Right atrium auricular region (tissue), 2 donors: Measurements from ENCODE around the gene CTNND2. TPM values are rescaled to one million over a fixed set of nuclear protein-coding genes. Genes with fewer than 3 reads are reported as not detected.
A peak's percentile ranks its signal among the peaks of the same experiment; 100 is the strongest.

Experiments used
- DNase-seq: peaks from one replicate; pipeline ENCODE4 v3.0.0-alpha.2; 2019; ENCODE audit warnings: low spot score
- H3K27ac ChIP-seq, 2 donors: fragments of 200-600 bp; sonication (generic); 1 replicate in 1 of 2; 2 replicates in 1 of 2; pipeline ENCODE4 v1.5.1; 2016 to 2019
- H3K27me3 ChIP-seq, 2 donors: fragments of 200-600 bp; sonication (generic); one replicate each; pipeline versions ENCODE4 v1.5.1 to v1.6.0; 2017 to 2019
- H3K36me3 ChIP-seq: fragments of 200-600 bp; sonication (generic); one replicate; pipeline ENCODE4 v1.5.1; 2016
- H3K4me1 ChIP-seq, 2 donors: fragments of 200-600 bp; sonication (generic); one replicate each; pipeline versions ENCODE4 v1.5.1 to v1.6.0; 2017 to 2019
- H3K4me3 ChIP-seq, 2 donors: fragments of 200-600 bp; sonication (generic); 1 replicate in 1 of 2; 2 replicates in 1 of 2; pipeline ENCODE4 v1.5.1; 2017 to 2019; ENCODE audit warnings: mild to moderate bottlenecking in 1 of 2, moderate library complexity in 1 of 2
- H3K9me3 ChIP-seq, 2 donors: fragments of 200-600 bp; sonication (generic); one replicate each; pipeline ENCODE4 v1.5.1; 2019
- total RNA-seq, 2 donors: library from RNA; depleted of rRNA; stranded (reverse); fragments of >200 nt; gene quantifications; one replicate each; pipeline ENCODE4 v1.1.0, GENCODE V29; 2016
- TF ChIP-seq, protein P1 (sequence below), 2 donors: fragments of 200-600 bp; sonication (generic); IDR thresholded peaks; one replicate each; pipeline ENCODE4 v1.5.1; 2019; ENCODE audit warnings: antibody characterized with exemption in 2 of 2

The CTNND2 gene
- total RNA-seq, 2 donors from 2014 or later: 8.6 to 9.0 TPM

GRCh38 chr5:11555171-11555570 lies 349.1 kb downstream of the CTNND2 start:
- Histone ChIP-seq H3K4me3 (no peak overlapping the region), H3K27ac (no peak overlapping the region)

GRCh38 chr5:11547730-11548129 lies 356.5 kb downstream of the CTNND2 start:
- H3K27ac ChIP-seq: no peak overlapping the region
- no peaks in the 10 kb centered on the region for H3K36me3 ChIP-seq
- DNase-seq: no peak
- no peaks in the 10 kb centered on the region for H3K27me3 ChIP-seq
- no peaks in the 10 kb centered on the region for H3K4me1 ChIP-seq
- TF ChIP-seq, protein P1, sequence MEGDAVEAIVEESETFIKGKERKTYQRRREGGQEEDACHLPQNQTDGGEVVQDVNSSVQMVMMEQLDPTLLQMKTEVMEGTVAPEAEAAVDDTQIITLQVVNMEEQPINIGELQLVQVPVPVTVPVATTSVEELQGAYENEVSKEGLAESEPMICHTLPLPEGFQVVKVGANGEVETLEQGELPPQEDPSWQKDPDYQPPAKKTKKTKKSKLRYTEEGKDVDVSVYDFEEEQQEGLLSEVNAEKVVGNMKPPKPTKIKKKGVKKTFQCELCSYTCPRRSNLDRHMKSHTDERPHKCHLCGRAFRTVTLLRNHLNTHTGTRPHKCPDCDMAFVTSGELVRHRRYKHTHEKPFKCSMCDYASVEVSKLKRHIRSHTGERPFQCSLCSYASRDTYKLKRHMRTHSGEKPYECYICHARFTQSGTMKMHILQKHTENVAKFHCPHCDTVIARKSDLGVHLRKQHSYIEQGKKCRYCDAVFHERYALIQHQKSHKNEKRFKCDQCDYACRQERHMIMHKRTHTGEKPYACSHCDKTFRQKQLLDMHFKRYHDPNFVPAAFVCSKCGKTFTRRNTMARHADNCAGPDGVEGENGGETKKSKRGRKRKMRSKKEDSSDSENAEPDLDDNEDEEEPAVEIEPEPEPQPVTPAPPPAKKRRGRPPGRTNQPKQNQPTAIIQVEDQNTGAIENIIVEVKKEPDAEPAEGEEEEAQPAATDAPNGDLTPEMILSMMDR (IDR thresholded peaks at IDR 0.05): no peak
- no peak overlapping the region for H3K4me3 ChIP-seq
- no peaks in the 10 kb centered on the region for H3K9me3 ChIP-seq

More at GRCh38 chr5:11555171-11555570, 349.1 kb downstream of the CTNND2 start:
- no peak for DNase-seq
- TF ChIP-seq, protein P1 (IDR thresholded peaks at IDR 0.05): no peak
- no peaks in the 10 kb centered on the region for H3K9me3 ChIP-seq
- H3K4me1 ChIP-seq: no peaks in the 10 kb centered on the region
- no peaks in the 10 kb centered on the region for H3K27me3 ChIP-seq
- H3K36me3 ChIP-seq: no peaks in the 10 kb centered on the region

DNA sequence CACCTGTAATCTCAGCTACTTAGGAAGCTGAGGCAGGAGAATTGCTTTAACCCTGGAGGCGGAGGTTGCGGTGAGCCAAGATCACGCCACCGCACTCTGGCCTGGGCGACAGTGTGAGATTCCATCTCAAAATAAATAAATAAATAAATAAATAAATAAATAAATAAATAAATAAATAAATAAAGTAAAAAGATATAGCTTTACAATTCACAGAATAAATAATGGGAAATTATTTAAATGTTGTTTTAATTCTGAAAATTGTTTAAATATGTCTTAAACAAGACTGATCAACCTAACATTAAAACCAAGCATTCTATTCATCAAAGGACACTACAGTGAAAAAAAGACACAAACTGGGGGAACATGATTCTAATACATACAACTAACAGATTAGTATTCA lies 357.1 kb downstream of the CTNND2 start:
- Histone ChIP-seq H3K4me3 (no peak overlapping the region), H3K4me1 (no peaks in the 10 kb centered on the region), H3K27ac (no peak overlapping the region), H3K36me3 (no peaks in the 10 kb centered on the region), H3K9me3 (no peaks in the 10 kb centered on the region), H3K27me3 (no peaks in the 10 kb centered on the region)
- no peak for DNase-seq
- TF ChIP-seq, protein P1 (IDR thresholded peaks at IDR 0.05): no peak

DNA sequence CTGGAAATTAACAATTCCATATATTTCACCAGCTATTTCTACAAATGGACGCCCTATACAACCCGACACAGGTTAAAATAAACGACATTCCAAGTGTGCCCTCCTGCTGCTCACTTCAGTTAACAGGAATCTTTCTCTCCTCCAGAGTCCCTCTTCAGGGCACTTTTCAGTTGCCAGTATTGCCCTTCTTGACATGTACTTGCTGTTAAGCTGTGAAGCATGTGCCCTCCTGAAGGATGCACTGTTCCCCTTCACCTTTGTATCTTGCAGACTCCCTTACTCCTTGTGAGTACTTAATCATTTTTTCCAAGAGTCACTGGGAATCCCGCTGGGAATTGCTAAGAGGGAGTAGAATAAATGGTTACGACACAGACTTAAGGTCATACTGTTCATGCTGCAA lies 364.1 kb downstream of the CTNND2 start:
- DNase-seq: no peak
- H3K27ac ChIP-seq: no peak overlapping the region
- H3K4me3 ChIP-seq: no peak overlapping the region
- no peaks in the 10 kb centered on the region for H3K4me1 ChIP-seq
- TF ChIP-seq, protein P1 (IDR thresholded peaks at IDR 0.05): no peak
- H3K9me3 ChIP-seq: no peaks in the 10 kb centered on the region
- no peaks in the 10 kb centered on the region for H3K27me3 ChIP-seq
- H3K36me3 ChIP-seq: no peaks in the 10 kb centered on the region

DNA sequence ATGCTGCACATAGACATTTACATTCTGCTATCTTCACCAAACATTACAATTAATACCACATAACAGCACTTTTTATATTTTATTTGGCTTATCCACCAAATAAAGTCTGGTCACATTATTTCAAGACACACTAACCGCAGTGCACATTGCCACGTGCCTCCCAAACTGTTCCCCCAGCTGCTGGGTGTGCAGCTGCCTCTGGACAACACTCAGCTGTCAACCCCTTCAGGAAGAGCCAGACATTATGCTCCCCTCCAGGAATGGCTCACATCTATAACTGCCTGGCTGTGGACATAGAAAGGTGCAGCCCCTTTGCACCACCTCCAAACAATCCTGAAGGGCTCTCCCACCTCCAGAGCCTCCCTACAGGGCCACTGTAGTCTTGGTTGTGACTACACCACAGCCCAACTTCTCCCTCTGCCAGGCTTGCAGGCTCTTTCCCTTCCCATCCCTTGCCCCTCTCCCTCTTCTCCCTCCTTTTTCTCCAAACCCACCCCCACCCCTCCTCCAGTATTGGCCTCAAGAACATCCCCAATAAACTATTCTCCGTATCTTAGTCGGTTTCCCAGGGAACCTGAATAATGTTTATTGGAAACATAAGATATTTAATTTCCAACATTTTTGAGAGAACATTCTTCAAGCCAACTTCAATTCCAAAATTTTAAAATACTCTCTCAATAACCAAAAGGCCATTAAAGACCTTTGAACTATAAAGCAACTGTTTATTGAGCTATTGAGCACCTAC lies 372.3 kb downstream of the CTNND2 start:
- Histone ChIP-seq H3K27ac (no peak overlapping the region), H3K9me3 (no peaks in the 10 kb centered on the region), H3K4me1 (peaks cover 0 to 7% of the 10 kb centered on the region in 2 donors), H3K27me3 (no peaks in the 10 kb centered on the region), H3K4me3 (no peak overlapping the region), H3K36me3 (no peaks in the 10 kb centered on the region)
- TF ChIP-seq, protein P1 (IDR thresholded peaks at IDR 0.05): no peak
- DNase-seq: no peak

DNA sequence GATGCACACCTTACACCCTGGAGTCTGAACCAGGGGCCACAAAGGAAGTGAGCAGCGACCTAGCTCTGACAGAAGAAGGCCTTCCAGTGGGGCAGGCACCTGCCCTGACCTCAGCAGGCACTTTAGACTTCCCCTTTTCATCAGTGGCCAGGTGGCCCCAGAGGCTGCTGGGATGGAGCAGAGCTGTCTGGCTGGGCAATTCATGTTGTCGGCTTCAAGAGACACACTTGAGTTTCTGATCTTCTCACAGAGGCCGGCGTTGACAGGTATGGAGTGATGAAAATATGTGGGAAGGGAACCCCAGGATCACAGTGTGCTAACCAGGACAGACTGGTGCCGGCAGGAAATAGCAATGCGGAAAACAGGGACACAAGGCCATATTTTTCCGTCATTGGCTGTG lies 375.5 kb downstream of the CTNND2 start:
- TF ChIP-seq, protein P1 (IDR thresholded peaks at IDR 0.05): no peak
- Histone ChIP-seq H3K27me3 (no peaks in the 10 kb centered on the region), H3K9me3 (no peaks in the 10 kb centered on the region), H3K27ac (peak overlapping the region in 1 of 2 donors; percentile 61), H3K4me1 (peaks cover 0 to 7% of the 10 kb centered on the region in 2 donors), H3K36me3 (no peaks in the 10 kb centered on the region), H3K4me3 (no peak overlapping the region)
- no peak for DNase-seq
